Lung (tissue), 16 donors: Measurements from ENCODE around the gene ZNF732. TPM values are rescaled to one million over a fixed set of nuclear protein-coding genes. Genes with fewer than 3 reads are reported as not detected.

Source experiments
- ATAC-seq: fragments of 200-7000 bp; cut with Tn5 transposase; one replicate; pipeline ENCODE4 v1.9.1; 2020; ENCODE audit warnings: moderate number of reproducible peaks; ENCODE audit not compliant: insufficient read depth, low FRiP score
- DNase-seq, 3 donors: peaks; one replicate each; pipeline ENCODE4 v3.0.0-alpha.2; 2013 to 2017
- H3K27ac ChIP-seq, 2 donors: one replicate each; pipeline ENCODE4 v1.5.1; 2013; ENCODE audit warnings: mild to moderate bottlenecking in 2 of 2, moderate library complexity in 2 of 2, control low read depth in 1 of 2, inconsistent platforms in 1 of 2, low read depth in 1 of 2, low read length in 1 of 2
- H3K27me3 ChIP-seq, 3 donors: one replicate each; pipeline ENCODE4 v1.5.1; 2013; ENCODE audit warnings: low read length in 2 of 3; ENCODE audit not compliant: control insufficient read depth in 3 of 3, insufficient read depth in 3 of 3
- H3K36me3 ChIP-seq, 4 donors: one replicate each; pipeline ENCODE4 v1.5.1; 2013; ENCODE audit warnings: low read length in 4 of 4, mild to moderate bottlenecking in 1 of 4, moderate library complexity in 1 of 4; ENCODE audit not compliant: control insufficient read depth in 4 of 4, insufficient read depth in 4 of 4
- H3K4me1 ChIP-seq, 5 donors: one replicate each; pipeline ENCODE4 v1.5.1; 2013; ENCODE audit warnings: low read length in 5 of 5, mild to moderate bottlenecking in 2 of 5, moderate library complexity in 1 of 5; ENCODE audit not compliant: control insufficient read depth in 5 of 5, insufficient read depth in 5 of 5
- H3K4me3 ChIP-seq: one replicate; pipeline ENCODE4 v1.5.1; 2013; ENCODE audit warnings: mild to moderate bottlenecking, control low read depth, moderate library complexity
- H3K9ac ChIP-seq, 2 donors: one replicate each; pipeline ENCODE4 v1.5.1; 2013; ENCODE audit warnings: low read length in 2 of 2, control low read depth in 1 of 2; ENCODE audit not compliant: insufficient read depth in 1 of 2
- H3K9me3 ChIP-seq, 4 donors: one replicate each; pipeline ENCODE4 v1.5.1; 2013; ENCODE audit warnings: low read length in 3 of 4, mild to moderate bottlenecking in 1 of 4, moderate library complexity in 1 of 4; ENCODE audit not compliant: control insufficient read depth in 4 of 4, insufficient read depth in 3 of 4
- WGBS, 2 donors: extraction: QIAGEN DNeasy Blood & Tissue Kit; methylation state at CpG; one replicate each; pipeline ENCODE4 v1.1.7; 2013; 5-methylcytosine and 5-hydroxymethylcytosine counted together
- long read RNA-seq, 5 donors: transcript quantifications; one replicate each; lab custom pipeline, GENCODE V29; 2026
- polyA plus RNA-seq, 2 donors: library from polyadenylated mRNA; stranded (reverse); fragments of 200-250 nt; gene quantifications; one replicate each; pipeline ENCODE4 v1.2.1, GENCODE V29; 2013
- total RNA-seq, 2 donors: library from RNA; depleted of rRNA in 1 of 2; stranded (reverse); fragments of >200 nt in 1 of 2; gene quantifications; one replicate each; pipeline ENCODE4 v1.2.1, GENCODE V29; 2014 to 2021
- TF ChIP-seq, protein P1 (sequence below): IDR thresholded peaks from 2 replicates; pipeline ENCODE4 v1.5.1; 2012; ENCODE audit warnings: mild to moderate bottlenecking; ENCODE audit errors: control extremely low read depth, extremely low read depth
- donor health status: control.
- donor health status: control.
- donor health status: Bipolar disorder and iron deficiency.
- donor health status: healthy.
- donor health status: DM: yes; HTN: yes; CAD: no.

Gene ZNF732
- total RNA-seq (1 to 10 TPM in 1 of 2 donors, not detected in 1; 3.5 TPM), polyA plus RNA-seq (under 1 TPM in 1 of 2 donors, not detected in 1; 0.02 TPM)
- long read RNA-seq, donor 1, partial matches to known transcripts, result 5 of 5 reads
- long read RNA-seq, donor 1, other reads (novel, unspliced or antisense), result 0 of 5 reads
- long read RNA-seq, donor 2, result 0 reads
- long read RNA-seq, donor 3, result 0 reads
- long read RNA-seq, donor 4, result 0 reads
- long read RNA-seq, donor 5, result 0 reads

DNA sequence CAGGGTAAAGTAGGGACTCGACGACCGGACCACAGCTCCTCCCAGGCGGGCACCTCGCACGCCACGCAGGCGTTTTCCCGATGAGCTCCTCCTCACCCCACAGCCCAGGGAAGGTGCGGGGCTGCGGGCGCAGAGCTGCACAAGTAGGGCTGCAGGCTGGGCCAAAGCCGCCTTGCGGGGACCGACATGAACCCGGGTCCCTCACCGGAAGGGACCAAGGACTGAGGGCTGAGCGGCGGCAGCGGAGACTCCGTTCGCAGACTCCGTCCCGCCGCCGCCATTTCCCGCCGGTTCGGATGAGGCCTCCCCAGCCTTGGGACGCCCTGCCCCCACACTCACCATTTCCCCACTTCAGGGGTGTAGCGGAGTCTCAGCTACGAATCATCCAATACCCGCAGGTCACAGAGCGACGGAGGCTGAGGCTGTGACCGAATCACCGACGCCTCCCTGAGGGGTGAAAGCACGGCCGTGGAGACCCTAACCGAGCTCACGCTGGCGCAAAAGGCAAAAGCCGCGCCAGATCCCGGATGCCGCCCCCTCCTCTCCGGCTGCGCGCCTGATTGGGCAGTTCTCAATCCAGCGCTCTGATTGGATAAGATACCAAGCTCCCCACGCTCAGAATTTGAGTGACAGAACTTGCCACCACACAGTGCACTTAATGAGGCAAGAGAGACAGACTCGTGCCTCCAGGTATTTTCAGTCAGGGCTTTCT, at the start of gene ZNF732:
Gene ZNF732, minus strand, starts transcription at position 506 of the 712 bp plus-strand sequence. Its CDS starts 164 bp downstream, at position 342.
- DNase-seq (peak; percentile 81 to 88 (median 82)), ATAC-seq (no peak)
- TF ChIP-seq, protein P1, sequence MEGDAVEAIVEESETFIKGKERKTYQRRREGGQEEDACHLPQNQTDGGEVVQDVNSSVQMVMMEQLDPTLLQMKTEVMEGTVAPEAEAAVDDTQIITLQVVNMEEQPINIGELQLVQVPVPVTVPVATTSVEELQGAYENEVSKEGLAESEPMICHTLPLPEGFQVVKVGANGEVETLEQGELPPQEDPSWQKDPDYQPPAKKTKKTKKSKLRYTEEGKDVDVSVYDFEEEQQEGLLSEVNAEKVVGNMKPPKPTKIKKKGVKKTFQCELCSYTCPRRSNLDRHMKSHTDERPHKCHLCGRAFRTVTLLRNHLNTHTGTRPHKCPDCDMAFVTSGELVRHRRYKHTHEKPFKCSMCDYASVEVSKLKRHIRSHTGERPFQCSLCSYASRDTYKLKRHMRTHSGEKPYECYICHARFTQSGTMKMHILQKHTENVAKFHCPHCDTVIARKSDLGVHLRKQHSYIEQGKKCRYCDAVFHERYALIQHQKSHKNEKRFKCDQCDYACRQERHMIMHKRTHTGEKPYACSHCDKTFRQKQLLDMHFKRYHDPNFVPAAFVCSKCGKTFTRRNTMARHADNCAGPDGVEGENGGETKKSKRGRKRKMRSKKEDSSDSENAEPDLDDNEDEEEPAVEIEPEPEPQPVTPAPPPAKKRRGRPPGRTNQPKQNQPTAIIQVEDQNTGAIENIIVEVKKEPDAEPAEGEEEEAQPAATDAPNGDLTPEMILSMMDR, result no peak
- Histone ChIP-seq H3K36me3 (no peaks in the 10 kb centered on the region), H3K4me1 (no peaks in the 10 kb centered on the region), H3K27me3 (peaks cover 0 to 4% (median 0%) of the 10 kb centered on the region in 3 donors), H3K9ac (peak within 1 kb of the TSS in 1 of 2 donors; percentile 10), H3K9me3 (peaks cover 0 to 28% (median 3%) of the 10 kb centered on the region in 4 donors), H3K27ac (no peak within 1 kb of the TSS), H3K4me3 (peak within 1 kb of the TSS; percentile 7)
- WGBS, 2 donors, result 10% methylated on average over 53 of the region's 53 CpGs

DNA sequence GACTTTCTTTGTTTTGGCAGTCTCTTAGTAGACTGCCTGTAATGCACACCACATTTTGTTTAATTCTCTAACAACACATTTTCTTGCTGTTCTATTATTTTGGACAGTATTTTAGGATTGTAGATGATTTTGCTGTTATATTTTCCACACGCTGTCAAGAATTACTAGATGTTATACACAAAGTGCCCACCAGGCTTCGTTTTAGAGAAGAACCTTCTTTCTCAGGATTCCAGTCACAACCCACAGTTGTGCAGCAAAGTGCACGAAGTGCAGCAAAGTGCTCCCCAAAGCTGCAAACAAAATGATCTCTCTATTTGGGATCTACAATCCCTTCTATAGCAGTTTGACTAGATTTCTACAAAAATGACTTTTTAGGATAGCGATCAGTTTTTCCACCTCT, 34.7 kb upstream of the ZNF732 start:
- peaks cover 0 to 11% (median 7%) of the 10 kb centered on the region in 4 donors for H3K9me3 ChIP-seq
- TF ChIP-seq, protein P1, result no peak
- peaks cover 3 to 15% (median 10%) of the 10 kb centered on the region in 5 donors for H3K4me1 ChIP-seq
- H3K27me3 ChIP-seq, result no peaks in the 10 kb centered on the region
- no peak overlapping the region for H3K9ac ChIP-seq
- DNase-seq (no peak), ATAC-seq (no peak)
- peaks cover 3 to 31% (median 16%) of the 10 kb centered on the region in 4 donors for H3K36me3 ChIP-seq
- H3K27ac ChIP-seq, result no peak overlapping the region
- no peak overlapping the region for H3K4me3 ChIP-seq
- WGBS, 2 donors, result 97% methylated on average over 4 of the region's 4 CpGs

DNA sequence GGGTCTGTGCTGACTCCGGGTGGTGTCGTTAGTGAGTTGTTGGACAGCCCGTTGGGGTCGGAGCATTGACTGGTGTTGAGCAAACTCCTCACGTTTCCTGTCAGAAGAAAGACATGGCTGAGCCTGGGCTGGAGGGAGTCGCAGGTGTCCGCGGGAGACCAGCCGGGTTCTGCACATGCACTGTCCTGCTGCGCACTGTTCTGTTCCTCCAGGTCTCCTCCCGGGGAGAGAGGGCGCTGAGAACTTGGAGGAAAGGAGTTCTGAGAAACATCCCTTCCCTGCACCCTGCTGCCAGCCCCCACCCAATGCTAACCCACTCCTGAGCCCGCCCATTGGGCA, 33.5 kb upstream of the ZNF732 start:
- no peak for ATAC-seq
- Histone ChIP-seq H3K9ac (peak overlapping the region in 1 of 2 donors; percentile 62), H3K27ac (no peak overlapping the region), H3K4me1 (peaks cover 3 to 15% (median 10%) of the 10 kb centered on the region in 5 donors), H3K4me3 (peak overlapping the region; percentile 82), H3K36me3 (peaks cover 0 to 20% (median 8%) of the 10 kb centered on the region in 4 donors), H3K27me3 (no peaks in the 10 kb centered on the region), H3K9me3 (peaks cover 0 to 11% (median 4%) of the 10 kb centered on the region in 4 donors)
- TF ChIP-seq, protein P1, result no peak
- peak in 1 of 3 donors; percentile 20 for DNase-seq
- 36 to 42% methylated on average over 13 of the region's 13 CpGs for WGBS, 2 donors
